ENCODE results near the gene TMEFF2. TPM values are rescaled to one million over a fixed set of nuclear protein-coding genes. Genes with fewer than 3 reads are reported as not detected.

TMEFF2 gene
- total and polyA plus RNA-seq, 2 of the 8 experiments (the other 6 are each of a cell fraction or from before 2014, with no cell fraction given): 0.91 to 3.7 TPM

- H2BK12ac ChIP-seq (ENCODE audit: low read depth, low read length): no peak overlapping the region
- H4K20me1 ChIP-seq (replicated peaks in 1 of 2; ENCODE audit: control insufficient read depth in 1 of 2, insufficient read depth in 2 of 2, low read length in 2 of 2): no peaks in the 10 kb centered on the region
- H4K8ac ChIP-seq (ENCODE audit: extremely low read depth, insufficient read depth, low read length): no peak overlapping the region
- H3K14ac ChIP-seq (ENCODE audit: insufficient read length): no peak overlapping the region
- H3K36me3 ChIP-seq (ENCODE audit: control insufficient read depth in 2 of 4, insufficient read depth in 4 of 4, low read length in 3 of 4): peaks cover 0 to 3% (median 0%) of the 10 kb centered on the region in 4 experiments; a peak in 1 of 8 replicates
- H3K27ac ChIP-seq (ENCODE audit: low read depth, low read length): no peak overlapping the region
- H2AFZ ChIP-seq (ENCODE audit: low read length): no peak overlapping the region
- H3K23me2 ChIP-seq (ENCODE audit: low read depth, low read length): no peaks in the 10 kb centered on the region
- no peaks in the 10 kb centered on the region for H3K79me2 ChIP-seq (ENCODE audit: control insufficient read depth in 1 of 2, insufficient read depth in 2 of 2, low read length in 2 of 2)
- H3K9ac ChIP-seq (replicated peaks in 1 of 4; ENCODE audit: extremely low read depth in 1 of 4, low read depth in 3 of 4, low read length in 3 of 4): no peak overlapping the region
- H3K9me3 ChIP-seq (ENCODE audit: insufficient read depth in 2 of 2, low read depth in 1 of 2, low read length in 1 of 2): no peaks in the 10 kb centered on the region
- H2BK20ac ChIP-seq (ENCODE audit: low read length): no peak overlapping the region
- no peak overlapping the region for H4K91ac ChIP-seq (replicated peaks; ENCODE audit: insufficient read length, low read length)
- H2AK5ac ChIP-seq (ENCODE audit: low read depth, low read length): no peak overlapping the region
- ChIA-PET CTCF (ENCODE audit: partially characterized antibody) (interaction anchor here (1.1 to 1.9 kb wide), 2 partner anchors 9 to 27 kb away, joined by 3 to 6 read pairs; no protein-coding TSS in a partner anchor), POLR2A (ENCODE audit: partially characterized antibody) (no interaction called here)
- H3K4me2 ChIP-seq (ENCODE audit: insufficient read depth in 1 of 2, low read depth in 2 of 2, low read length in 2 of 2): no peak overlapping the region
- no peak overlapping the region for H3K18ac ChIP-seq (ENCODE audit: extremely low read depth, low read length)
- no peak overlapping the region for H2BK120ac ChIP-seq (replicated peaks; ENCODE audit: low read depth, low read length)
- H3K4me1 ChIP-seq (replicated peaks in 1 of 4; ENCODE audit: control insufficient read depth in 3 of 4, insufficient read depth in 4 of 4, low read length in 3 of 4): peaks cover 0 to 6% (median 0%) of the 10 kb centered on the region in 4 experiments; a peak in 3 of 7 replicates
- H3K79me1 ChIP-seq (ENCODE audit: low read depth, low read length): 0 out of 2 replicates have a peak, but pooled peaks cover 2% of the 10 kb centered on the region
- H2BK5ac ChIP-seq (ENCODE audit: low read depth, low read length): no peak overlapping the region
- FAIRE-seq (no peak), DNase-seq (ENCODE audit: low read depth in 1 of 2, low spot score in 2 of 2) (no peak)
- H4K5ac ChIP-seq (ENCODE audit: insufficient read length, low read depth, low read length): no peak overlapping the region
- no peak overlapping the region for H3K4ac ChIP-seq (replicated peaks; ENCODE audit: insufficient read length, low read depth, low read length)
- no peak overlapping the region for H3K56ac ChIP-seq (replicated peaks; ENCODE audit: insufficient read length, low read depth, low read length)
- H3K4me3 ChIP-seq (ENCODE audit: extremely low read depth in 1 of 4, insufficient read depth in 2 of 4, low read depth in 3 of 4, low read length in 4 of 4): no peak overlapping the region
- H3K23ac ChIP-seq (ENCODE audit: insufficient read length): no peak overlapping the region
- H2BK15ac ChIP-seq (ENCODE audit: low read length): no peak overlapping the region
- H3K27me3 ChIP-seq (replicated peaks in 1 of 4; ENCODE audit: control insufficient read depth in 3 of 4, extremely low read depth in 1 of 4, insufficient read depth in 3 of 4, low read length in 3 of 4): no peaks in the 10 kb centered on the region
- no peak for TF ChIP-seq SP2 (IDR thresholded peaks at IDR 0.05; ENCODE audit: low read length)
- TF ChIP-seq CBX8 (IDR thresholded peaks at IDR 0.05; ENCODE audit: borderline replicate concordance, low read depth, low read length): no peak
- no peak for TF ChIP-seq SIX5 (IDR thresholded peaks at IDR 0.05; ENCODE audit: low read depth, low read length)
- no peak for TF ChIP-seq USF2 (IDR thresholded peaks at IDR 0.05; ENCODE audit: low read length)
Measured at GRCh38 chr2:192017844-192018243, 176.9 kb downstream of the TMEFF2 start.

All from H1 (cell line).